ENCODE data around the gene OR10K1. TPM values are rescaled to one million over a fixed set of nuclear protein-coding genes. Genes with fewer than 3 reads are reported as not detected.

The OR10K1 gene
- total and polyA plus RNA-seq, 11 donors, result not detected

- intact Hi-C loops (cut with DNase I), result no loop called here
These were observed 23.8 kb downstream of the OR10K1 start for GRCh38 chr1:158485455-158485854.

GRCh38 chr1:158491316-158491715 lies 29.7 kb downstream of the OR10K1 start:
- 45 to 76% (median 63%) methylated on average over 3 of the region's 3 CpGs for WGBS, 4 donors
- H3K36me3 ChIP-seq, result no peaks in the 10 kb centered on the region
- H3K27ac ChIP-seq, result no peak overlapping the region
- H3K27me3 ChIP-seq, result peaks cover 0 to 6% (median 0%) of the 10 kb centered on the region in 9 donors
- H3K4me1 ChIP-seq, result no peaks in the 10 kb centered on the region
- ATAC-seq (no peak), DNase-seq (no peak)
- intact Hi-C loops (cut with DNase I), result loop anchor here in 3 of 10 donors (10.0 kb wide), 1 partner anchor 287 kb away; no protein-coding TSS in a partner anchor
- no peak for TF ChIP-seq POLR2A (IDR thresholded peaks at IDR 0.05)
- H3K4me3 ChIP-seq, result no peak overlapping the region
- no peaks in the 10 kb centered on the region for H3K9me3 ChIP-seq

More at GRCh38 chr1:158485455-158485854, 23.8 kb downstream of the OR10K1 start:
- ATAC-seq, result no peak
- Histone ChIP-seq H3K4me1 (no peaks in the 10 kb centered on the region), H3K27ac (no peak overlapping the region), H3K27me3 (peaks cover 0 to 9% (median 0%) of the 10 kb centered on the region in 9 donors), H3K9me3 (no peaks in the 10 kb centered on the region), H3K36me3 (no peaks in the 10 kb centered on the region), H3K4me3 (no peak overlapping the region)
- TF ChIP-seq CTCF (IDR thresholded peaks at IDR 0.05), result no peak
- TF ChIP-seq POLR2A (IDR thresholded peaks at IDR 0.05), result no peak
- 53 to 74% (median 61%) methylated on average over 2 of the region's 2 CpGs for WGBS, 4 donors
- DNase-seq, result no peak

GRCh38 chr1:158493054-158493453 lies 31.4 kb downstream of the OR10K1 start:
- intact Hi-C loops (cut with DNase I), result loop anchor here in 3 of 10 donors (10.0 kb wide), 1 partner anchor 288 kb away; no protein-coding TSS in a partner anchor
- ATAC-seq, result no peak

GRCh38 chr1:158494796-158495195 lies 33.2 kb downstream of the OR10K1 start:
- TF ChIP-seq CTCF (IDR thresholded peaks at IDR 0.05), result no peak
- TF ChIP-seq POLR2A (IDR thresholded peaks at IDR 0.05), result no peak
- Histone ChIP-seq H3K9me3 (no peaks in the 10 kb centered on the region), H3K4me1 (no peaks in the 10 kb centered on the region), H3K36me3 (no peaks in the 10 kb centered on the region), H3K27ac (no peak overlapping the region), H3K4me3 (no peak overlapping the region), H3K27me3 (peaks cover 0 to 14% (median 0%) of the 10 kb centered on the region in 9 donors)
- 0 to 47% (median 18%) methylated on average over 2 of the region's 2 CpGs for WGBS, 4 donors
- intact Hi-C loops (cut with DNase I), result loop anchor here in 4 of 10 donors (5.0 to 10.0 kb wide), 2 partner anchors 290 to 292 kb away; no protein-coding TSS in a partner anchor
- no peak for DNase-seq
- no peak for ATAC-seq

More at GRCh38 chr1:158493054-158493453, 31.4 kb downstream of the OR10K1 start:
- H3K36me3 ChIP-seq, result no peaks in the 10 kb centered on the region
- DNase-seq, result no peak
- H3K4me1 ChIP-seq, result no peaks in the 10 kb centered on the region
- H3K4me3 ChIP-seq, result no peak overlapping the region
- TF ChIP-seq POLR2A (IDR thresholded peaks at IDR 0.05) (no peak), CTCF (IDR thresholded peaks at IDR 0.05) (no peak)
- 61 to 78% (median 67%) methylated on average over 3 of the region's 3 CpGs for WGBS, 4 donors
- H3K27ac ChIP-seq, result no peak overlapping the region
- no peaks in the 10 kb centered on the region for H3K9me3 ChIP-seq
- H3K27me3 ChIP-seq, result peaks cover 0 to 3% (median 0%) of the 10 kb centered on the region in 9 donors

GRCh38 chr1:158496374-158496773 lies 34.7 kb downstream of the OR10K1 start:
- Histone ChIP-seq H3K27me3 (peaks cover 0 to 14% (median 0%) of the 10 kb centered on the region in 9 donors), H3K27ac (no peak overlapping the region), H3K4me3 (no peak overlapping the region), H3K9me3 (no peaks in the 10 kb centered on the region), H3K36me3 (no peaks in the 10 kb centered on the region), H3K4me1 (no peaks in the 10 kb centered on the region)
- TF ChIP-seq CTCF (IDR thresholded peaks at IDR 0.05) (peak in 8 of 12 donors; percentile 8 to 39 (median 32)), POLR2A (IDR thresholded peaks at IDR 0.05) (no peak)
- 18 to 45% (median 25%) methylated on average over 2 of the region's 2 CpGs for WGBS, 4 donors
- no peak for ATAC-seq
- intact Hi-C loops (cut with DNase I), result loop anchor here in 4 of 10 donors (5.0 to 10.0 kb wide), 2 partner anchors 292 to 294 kb away; no protein-coding TSS in a partner anchor
- no peak for DNase-seq

All from heart left ventricle (tissue), 16 donors.